CD4-positive, alpha-beta T cell (primary cell): ENCODE results near the gene BPIFB1. TPM values are rescaled to one million over a fixed set of nuclear protein-coding genes. Genes with fewer than 3 reads are reported as not detected.
A peak's percentile ranks its signal among the peaks of the same experiment; 100 is the strongest.

ENCODE experiments used
- ATAC-seq: fragments of 200-7000 bp; cut with Tn5 transposase; one replicate; pipeline ENCODE4 v1.10.0; 2022; ENCODE audit warnings: mild to moderate bottlenecking; ENCODE audit not compliant: poor library complexity
- CTCF ChIA-PET: fragments of 350-600 bp; sonication (Branson Sonifier 250); formaldehyde crosslinking; loops from one replicate; lab custom pipeline; 2021; ENCODE audit warnings: antibody characterized with exemption, inconsistent platforms; lab: Charles Lee
- POLR2A ChIA-PET: fragments of 350-600 bp; sonication (Branson Sonifier 250); formaldehyde crosslinking; loops from one replicate; lab custom pipeline; 2021; ENCODE audit warnings: antibody characterized with exemption, inconsistent platforms; lab: Charles Lee
- DNase-seq, 14 experiments: peaks; one replicate each; pipeline ENCODE4 v3.0.0-alpha.2; 2013 to 2020; ENCODE audit warnings: mixed read lengths in 2 of 14
- H3K27ac ChIP-seq, 2 donors: one replicate each; pipeline versions ENCODE4 v1.5.1 to v1.7.0; 2013; ENCODE audit warnings: low read length in 2 of 2, low read depth in 1 of 2, mild to moderate bottlenecking in 1 of 2
- H3K27me3 ChIP-seq, 2 experiments: 1 replicate in 1 of 2; 2 replicates in 1 of 2; pipeline versions ENCODE4 v1.6.1 to v1.7.0; 2013; ENCODE audit warnings: low read length in 2 of 2, control low read depth in 1 of 2, mild to moderate bottlenecking in 1 of 2, moderate library complexity in 1 of 2; ENCODE audit not compliant: insufficient read depth in 2 of 2, control insufficient read depth in 1 of 2
- H3K36me3 ChIP-seq: one replicate; pipeline ENCODE4 v1.6.1; 2013; ENCODE audit warnings: low read length, control low read depth; ENCODE audit not compliant: insufficient read depth
- H3K4me1 ChIP-seq: one replicate; pipeline ENCODE4 v1.6.1; 2013; ENCODE audit warnings: low read length, control low read depth; ENCODE audit not compliant: insufficient read depth
- H3K4me3 ChIP-seq: one replicate; pipeline ENCODE4 v1.5.1; 2013; ENCODE audit warnings: mild to moderate bottlenecking, low read length, moderate library complexity
- H3K9me3 ChIP-seq, 2 experiments: 1 replicate in 1 of 2; 2 replicates in 1 of 2; pipeline versions ENCODE4 v1.6.1 to v1.7.0; 2013; ENCODE audit warnings: low read length in 2 of 2, mild to moderate bottlenecking in 2 of 2, control low read depth in 1 of 2, moderate library complexity in 1 of 2; ENCODE audit not compliant: control insufficient read depth in 1 of 2, insufficient read depth in 1 of 2
- H3K27ac Mint-ChIP-seq: one replicate; pipeline ENCODE4 v1.8.0; 2020; ENCODE audit warnings: mixed read lengths
- H3K27me3 Mint-ChIP-seq: one replicate; pipeline ENCODE4 v1.8.0; 2021; ENCODE audit warnings: mixed read lengths
- H3K36me3 Mint-ChIP-seq: one replicate; pipeline ENCODE4 v1.8.0; 2021; ENCODE audit warnings: low read depth, mixed read lengths
- H3K4me1 Mint-ChIP-seq: one replicate; pipeline ENCODE4 v1.8.0; 2021; ENCODE audit warnings: low read depth, mixed read lengths
- H3K4me3 Mint-ChIP-seq: one replicate; pipeline ENCODE4 v1.8.0; 2020; ENCODE audit warnings: mild to moderate bottlenecking, mixed read lengths
- H3K9me3 Mint-ChIP-seq: one replicate; pipeline ENCODE4 v1.8.0; 2020; ENCODE audit warnings: mixed read lengths
- intact Hi-C, 2 experiments: fragments of 100-400 bp; cut with DNase I in 1 of 2; cut with micrococcal nuclease in 1 of 2; formaldehyde crosslinking; loops; one replicate each; pipeline versions ENCODE4 v1.15.1 to v1.9.0; 2023 to 2025; cut with DNase I, micrococcal nuclease
- total RNA-seq, 174 experiments: library from RNA in 2 of 174; stranded (reverse) in 2 of 174; gene quantifications; one replicate each; pipeline ENCODE4 v1.2.3 and lab custom pipeline; 2021 to 2026
- TF ChIP-seq, protein P1 (sequence below): fragments of 200-600 bp; IDR thresholded peaks from one replicate; pipeline ENCODE4 v1.8.0; 2022; ENCODE audit warnings: antibody characterized with exemption, mild to moderate bottlenecking

Gene BPIFB1
- total RNA-seq, 2 experiments from 2014 or later: not detected

- no peaks in the 10 kb centered on the region for H3K9me3 Mint-ChIP-seq
- TF ChIP-seq, protein P1, sequence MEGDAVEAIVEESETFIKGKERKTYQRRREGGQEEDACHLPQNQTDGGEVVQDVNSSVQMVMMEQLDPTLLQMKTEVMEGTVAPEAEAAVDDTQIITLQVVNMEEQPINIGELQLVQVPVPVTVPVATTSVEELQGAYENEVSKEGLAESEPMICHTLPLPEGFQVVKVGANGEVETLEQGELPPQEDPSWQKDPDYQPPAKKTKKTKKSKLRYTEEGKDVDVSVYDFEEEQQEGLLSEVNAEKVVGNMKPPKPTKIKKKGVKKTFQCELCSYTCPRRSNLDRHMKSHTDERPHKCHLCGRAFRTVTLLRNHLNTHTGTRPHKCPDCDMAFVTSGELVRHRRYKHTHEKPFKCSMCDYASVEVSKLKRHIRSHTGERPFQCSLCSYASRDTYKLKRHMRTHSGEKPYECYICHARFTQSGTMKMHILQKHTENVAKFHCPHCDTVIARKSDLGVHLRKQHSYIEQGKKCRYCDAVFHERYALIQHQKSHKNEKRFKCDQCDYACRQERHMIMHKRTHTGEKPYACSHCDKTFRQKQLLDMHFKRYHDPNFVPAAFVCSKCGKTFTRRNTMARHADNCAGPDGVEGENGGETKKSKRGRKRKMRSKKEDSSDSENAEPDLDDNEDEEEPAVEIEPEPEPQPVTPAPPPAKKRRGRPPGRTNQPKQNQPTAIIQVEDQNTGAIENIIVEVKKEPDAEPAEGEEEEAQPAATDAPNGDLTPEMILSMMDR: no peak
- intact Hi-C loops: no loop called here
- peaks cover 61% of the 10 kb centered on the region for H3K27me3 Mint-ChIP-seq
- no peak overlapping the region for H3K27ac Mint-ChIP-seq
- no peak overlapping the region for H3K27ac ChIP-seq
- ATAC-seq: no peak
- peaks cover 0 to 4% of the 10 kb centered on the region in 2 experiments for H3K9me3 ChIP-seq
- peaks cover 6 to 9% of the 10 kb centered on the region in 2 experiments for H3K27me3 ChIP-seq
- no peak overlapping the region for H3K4me3 Mint-ChIP-seq
- H3K4me1 Mint-ChIP-seq: no peaks in the 10 kb centered on the region
- CTCF ChIA-PET: no interaction called here
- H3K36me3 ChIP-seq: no peaks in the 10 kb centered on the region
- no peak overlapping the region for H3K4me3 ChIP-seq
- peak in 2 of 14 experiments; percentile 39 to 47 for DNase-seq
- no peaks in the 10 kb centered on the region for H3K36me3 Mint-ChIP-seq
- POLR2A ChIA-PET: no interaction called here
- H3K4me1 ChIP-seq: no peaks in the 10 kb centered on the region
Measured at GRCh38 chr20:33262658-33263065, 20.4 kb upstream of the BPIFB1 start.

DNA sequence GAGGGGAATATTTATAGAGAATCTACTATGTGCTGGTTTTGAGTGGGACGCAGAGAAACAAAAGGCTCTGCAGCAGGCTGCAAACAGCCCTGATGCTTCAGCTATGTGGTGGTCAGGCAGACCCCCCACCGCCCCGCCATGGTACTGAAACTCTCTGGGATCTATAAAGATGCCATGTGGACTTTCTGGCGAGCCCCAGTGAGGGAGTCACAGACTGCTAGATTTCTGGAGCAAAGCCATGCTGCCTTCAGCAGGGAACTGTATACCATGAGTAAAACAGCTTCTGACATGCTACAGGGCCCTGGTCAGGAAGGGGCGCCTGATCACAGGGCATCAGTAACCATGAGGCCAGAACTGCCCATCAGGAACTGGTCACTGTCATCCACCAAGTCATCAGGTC is 19.2 kb upstream of the BPIFB1 start:
- Mint-ChIP-seq H3K36me3 (no peaks in the 10 kb centered on the region), H3K4me1 (no peaks in the 10 kb centered on the region), H3K9me3 (no peaks in the 10 kb centered on the region), H3K4me3 (no peak overlapping the region), H3K27me3 (peaks cover 64% of the 10 kb centered on the region), H3K27ac (no peak overlapping the region)
- intact Hi-C loops: no loop called here
- ChIA-PET CTCF (no interaction called here), POLR2A (no interaction called here)
- ATAC-seq (no peak), DNase-seq (no peak)
- H3K9me3 ChIP-seq: peaks cover 0 to 4% of the 10 kb centered on the region in 2 experiments
- H3K36me3 ChIP-seq: no peaks in the 10 kb centered on the region
- peaks cover 9% of the 10 kb centered on the region in 2 experiments for H3K27me3 ChIP-seq
- H3K27ac ChIP-seq: no peak overlapping the region
- no peaks in the 10 kb centered on the region for H3K4me1 ChIP-seq
- H3K4me3 ChIP-seq: no peak overlapping the region
- TF ChIP-seq, protein P1: no peak

DNA sequence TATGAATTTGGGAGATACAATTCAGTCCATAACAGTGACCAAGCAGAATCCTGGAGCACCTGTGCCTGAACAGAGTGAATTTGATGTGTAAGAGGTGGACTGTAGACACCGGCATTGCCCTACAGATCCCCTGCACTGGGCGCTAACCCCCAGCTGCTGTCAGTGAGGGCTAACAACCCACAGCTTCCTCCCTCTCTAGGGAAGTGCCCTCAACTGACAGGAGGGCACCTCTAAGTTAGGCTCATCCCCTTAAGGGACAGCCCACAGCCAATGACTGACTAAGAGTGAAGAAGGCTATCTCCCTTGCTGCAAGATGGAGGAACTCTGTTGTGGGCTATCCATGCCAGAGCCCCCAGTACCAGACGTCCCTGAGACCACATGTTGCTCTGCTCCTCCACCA is 15.3 kb upstream of the BPIFB1 start:
- peaks cover 50% of the 10 kb centered on the region for H3K27me3 Mint-ChIP-seq
- TF ChIP-seq, protein P1: no peak
- Histone ChIP-seq H3K36me3 (no peaks in the 10 kb centered on the region), H3K27me3 (peaks cover 9% of the 10 kb centered on the region in 2 experiments), H3K9me3 (no peaks in the 10 kb centered on the region), H3K4me3 (no peak overlapping the region), H3K27ac (no peak overlapping the region), H3K4me1 (no peaks in the 10 kb centered on the region)
- ChIA-PET CTCF (no interaction called here), POLR2A (no interaction called here)
- H3K9me3 Mint-ChIP-seq: no peaks in the 10 kb centered on the region
- no peak overlapping the region for H3K27ac Mint-ChIP-seq
- H3K36me3 Mint-ChIP-seq: no peaks in the 10 kb centered on the region
- H3K4me1 Mint-ChIP-seq: no peaks in the 10 kb centered on the region
- ATAC-seq (no peak), DNase-seq (peak in 1 of 14 experiments; percentile 9)
- H3K4me3 Mint-ChIP-seq: no peak overlapping the region
- intact Hi-C loops: no loop called here
